Panc1 (cell line): ENCODE results near the gene RBP5. TPM values are rescaled to one million over a fixed set of nuclear protein-coding genes. Genes with fewer than 3 reads are reported as not detected.

Experiments
- ATAC-seq: fragments of 200-7000 bp; cut with Tn5 transposase; 2 replicates; pipeline ENCODE4 v1.9.1; 2020; ENCODE audit warnings: mild to moderate bottlenecking, moderate library complexity
- BruUV-seq: library from RNA; stranded (reverse); fragments of 400-500 nt; replicated peaks from 2 replicates; lab custom pipeline; 2021; lab: Mats Ljungman, UMichigan
- CTCF ChIA-PET: fragments of 300-600 bp; sonication (Branson Sonifier 250); formaldehyde crosslinking; loops from one replicate; lab custom pipeline; 2022; ENCODE audit warnings: antibody characterized with exemption; lab: Charles Lee
- POLR2A ChIA-PET: fragments of 300-600 bp; sonication (Branson Sonifier 250); formaldehyde crosslinking; loops from one replicate; lab custom pipeline; 2022; ENCODE audit warnings: antibody characterized with exemption; lab: Charles Lee
- DNase-seq: peaks from one replicate; pipeline ENCODE4 v3.0.0-alpha.2; 2010; ENCODE audit warnings: low read depth, low spot score
- H3K27ac ChIP-seq: 2 replicates; pipeline ENCODE4 v1.5.1; 2011; ENCODE audit warnings: mild to moderate bottlenecking, low read length, inconsistent platforms
- H3K27me3 ChIP-seq: fragments of 200-500 bp; sonication (Bioruptor generic); 2 replicates; pipeline ENCODE4 v1.6.0; 2014; ENCODE audit warnings: low read length, inconsistent platforms; ENCODE audit not compliant: control insufficient read depth, insufficient read depth
- H3K36me3 ChIP-seq: fragments of 200-500 bp; sonication (Bioruptor generic); 2 replicates; pipeline ENCODE4 v1.5.1; 2014; ENCODE audit warnings: inconsistent platforms, mild to moderate bottlenecking, low read length, moderate library complexity; ENCODE audit not compliant: control insufficient read depth, insufficient read depth
- H3K4me1 ChIP-seq: 2 replicates; pipeline ENCODE4 v1.5.1; 2011; ENCODE audit warnings: inconsistent platforms, mild to moderate bottlenecking, low read length, moderate library complexity; ENCODE audit not compliant: control insufficient read depth, insufficient read depth
- H3K4me3 ChIP-seq, 2 experiments: 2 replicates each; pipeline ENCODE4 v1.5.1; 2011 to 2012; ENCODE audit warnings: low read depth in 2 of 2, low read length in 2 of 2, mild to moderate bottlenecking in 2 of 2, inconsistent platforms in 1 of 2, moderate library complexity in 1 of 2
- H3K9me3 ChIP-seq: fragments of 200-500 bp; sonication (Bioruptor generic); 2 replicates; pipeline ENCODE4 v1.5.1; 2014; ENCODE audit warnings: low read depth, mild to moderate bottlenecking, inconsistent platforms, low read length, moderate library complexity; ENCODE audit not compliant: control insufficient read depth, insufficient read depth
- CTCF ChIP-seq: fragments of 450-650 bp; IDR thresholded peaks from 2 replicates; pipeline ENCODE4 v1.5.1; 2017; ENCODE audit warnings: mild to moderate bottlenecking
- POLR2AphosphoS5 ChIP-seq: IDR thresholded peaks from 2 replicates; pipeline ENCODE4 v1.6.1; 2012; ENCODE audit warnings: mild to moderate bottlenecking, low read depth, low read length, moderate library complexity
- REST ChIP-seq, 2 experiments: IDR thresholded peaks; 2 replicates each; pipeline ENCODE4 v1.6.1; 2011 to 2012; ENCODE audit warnings: low read depth in 2 of 2, control low read depth in 1 of 2, low read length in 1 of 2, mild to moderate bottlenecking in 1 of 2, moderate library complexity in 1 of 2; ENCODE audit not compliant: insufficient read depth in 1 of 2
- SIN3A ChIP-seq: IDR thresholded peaks from 2 replicates; pipeline ENCODE4 v1.6.1; 2012; ENCODE audit warnings: low read depth, mild to moderate bottlenecking, low read length, moderate library complexity, borderline replicate concordance; ENCODE audit not compliant: insufficient read depth
- TCF7L2 ChIP-seq: IDR thresholded peaks from 2 replicates; pipeline ENCODE4 v1.6.1; 2011; ENCODE audit warnings: mild to moderate bottlenecking, low read depth, low read length, inconsistent platforms
- in situ Hi-C: cut with HindIII; loops from 2 replicates; pipeline ENCODE4 v1.10.0; 2016; ENCODE audit warnings: low sequenced_read_pairs, low pct_unique_long_range_greater_than_20kb
- intact Hi-C: fragments of 100-400 bp; cut with micrococcal nuclease; formaldehyde crosslinking; loops from one replicate; pipeline ENCODE4 v1.10.0; 2022; ENCODE audit not compliant: unreplicated experiment
- total RNA-seq: library from RNA; stranded (reverse); gene quantifications from one replicate; pipeline ENCODE4 v1.2.1, GENCODE V29; 2021; ENCODE audit not compliant: unreplicated experiment

The RBP5 gene
- total RNA-seq, 1 experiment from 2014 or later: not detected

GRCh38 chr12:7142056-7142644 lies 13.5 kb upstream of the RBP5 start:
- no peak overlapping the region for H3K4me3 ChIP-seq
- peak; percentile 18 for DNase-seq
- intact Hi-C loops: loop anchor here (5.0 kb wide), 2 partner anchors 45 to 495 kb away; partner anchors contain the start of gene PEX5
- peak; percentile 88 for ATAC-seq
- TF ChIP-seq TCF7L2 (no peak), CTCF (peak; percentile 81)
- in situ Hi-C loops: no loop called here
- BruUV-seq: no TSS peak
- ChIA-PET POLR2A (no interaction called here), CTCF (interaction anchor here (0.6 to 1.1 kb wide), 4 partner anchors 12 to 248 kb away, joined by 3 to 8 read pairs (median 4); partner anchors contain the start of gene CLSTN3)
- no peak overlapping the region for H3K27ac ChIP-seq
- no peaks in the 10 kb centered on the region for H3K27me3 ChIP-seq
- no peaks in the 10 kb centered on the region for H3K9me3 ChIP-seq
- H3K4me1 ChIP-seq: no peaks in the 10 kb centered on the region
- no peaks in the 10 kb centered on the region for H3K36me3 ChIP-seq

- POLR2A ChIA-PET: no interaction called here
- no peak for ATAC-seq
- in situ Hi-C loops (no loop called here), intact Hi-C loops (loop anchor here (5.0 kb wide), 2 partner anchors 46 to 496 kb away; partner anchors contain the start of gene PEX5)
- Histone ChIP-seq H3K27ac (no peak overlapping the region), H3K9me3 (no peaks in the 10 kb centered on the region), H3K27me3 (no peaks in the 10 kb centered on the region), H3K4me3 (no peak overlapping the region), H3K36me3 (no peaks in the 10 kb centered on the region), H3K4me1 (no peaks in the 10 kb centered on the region)
- no TSS peak for BruUV-seq
- TF ChIP-seq SIN3A: no peak
- no peak for TF ChIP-seq REST (IDR thresholded peaks at IDR 0.05; ENCODE audit: insufficient read depth in 1 of 2, low read depth in 2 of 2, low read length in 1 of 2)
- no peak for TF ChIP-seq CTCF
- TF ChIP-seq POLR2AphosphoS5: no peak
- CTCF ChIA-PET: interaction anchor here (0.5 to 1.1 kb wide), 5 partner anchors 12 to 247 kb away, joined by 3 to 8 read pairs (median 4); partner anchors contain the start of gene CLSTN3
- DNase-seq: no peak
Measured at GRCh38 chr12:7141351-7142005, 12.8 kb upstream of the RBP5 start.
